AG10803 (cell line): ENCODE results near the gene DCAF16.
A peak's percentile ranks its signal among the peaks of the same experiment; 100 is the strongest.

Source experiments
- DNase-seq: peaks from one replicate; pipeline ENCODE4 v3.0.0; 2010; ENCODE audit warnings: low read depth
- H3K4me3 ChIP-seq: 2 replicates; pipeline ENCODE4 v1.5.1; 2011; ENCODE audit warnings: mild to moderate bottlenecking, low read length, control low read depth
- TF ChIP-seq, protein P1 (sequence below): conservative IDR thresholded peaks from 2 replicates; pipeline ENCODE4 v1.5.1; 2011; ENCODE audit warnings: mild to moderate bottlenecking, low read length, control low read depth, inconsistent platforms

Gene DCAF16

GRCh38 chr4:17762726-17763125 is 47.8 kb downstream of the DCAF16 start:
- DNase-seq: peak; percentile 25
- TF ChIP-seq, protein P1, sequence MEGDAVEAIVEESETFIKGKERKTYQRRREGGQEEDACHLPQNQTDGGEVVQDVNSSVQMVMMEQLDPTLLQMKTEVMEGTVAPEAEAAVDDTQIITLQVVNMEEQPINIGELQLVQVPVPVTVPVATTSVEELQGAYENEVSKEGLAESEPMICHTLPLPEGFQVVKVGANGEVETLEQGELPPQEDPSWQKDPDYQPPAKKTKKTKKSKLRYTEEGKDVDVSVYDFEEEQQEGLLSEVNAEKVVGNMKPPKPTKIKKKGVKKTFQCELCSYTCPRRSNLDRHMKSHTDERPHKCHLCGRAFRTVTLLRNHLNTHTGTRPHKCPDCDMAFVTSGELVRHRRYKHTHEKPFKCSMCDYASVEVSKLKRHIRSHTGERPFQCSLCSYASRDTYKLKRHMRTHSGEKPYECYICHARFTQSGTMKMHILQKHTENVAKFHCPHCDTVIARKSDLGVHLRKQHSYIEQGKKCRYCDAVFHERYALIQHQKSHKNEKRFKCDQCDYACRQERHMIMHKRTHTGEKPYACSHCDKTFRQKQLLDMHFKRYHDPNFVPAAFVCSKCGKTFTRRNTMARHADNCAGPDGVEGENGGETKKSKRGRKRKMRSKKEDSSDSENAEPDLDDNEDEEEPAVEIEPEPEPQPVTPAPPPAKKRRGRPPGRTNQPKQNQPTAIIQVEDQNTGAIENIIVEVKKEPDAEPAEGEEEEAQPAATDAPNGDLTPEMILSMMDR: 0 out of 2 replicates have a peak, but pooled peaks have one; percentile 11
- H3K4me3 ChIP-seq: no peak overlapping the region

- H3K4me3 ChIP-seq: no peak overlapping the region
- TF ChIP-seq, protein P1: no peak
- DNase-seq: no peak
Measured at GRCh38 chr4:17761062-17761461, 49.5 kb downstream of the DCAF16 start.

- TF ChIP-seq, protein P1: no peak
- H3K4me3 ChIP-seq: no peak overlapping the region
- DNase-seq: no peak
Measured at GRCh38 chr4:17760626-17761025, 49.9 kb downstream of the DCAF16 start.

GRCh38 chr4:17758485-17758884 is 52.1 kb downstream of the DCAF16 start:
- DNase-seq: no peak
- no peak overlapping the region for H3K4me3 ChIP-seq
- TF ChIP-seq, protein P1: no peak

DNA sequence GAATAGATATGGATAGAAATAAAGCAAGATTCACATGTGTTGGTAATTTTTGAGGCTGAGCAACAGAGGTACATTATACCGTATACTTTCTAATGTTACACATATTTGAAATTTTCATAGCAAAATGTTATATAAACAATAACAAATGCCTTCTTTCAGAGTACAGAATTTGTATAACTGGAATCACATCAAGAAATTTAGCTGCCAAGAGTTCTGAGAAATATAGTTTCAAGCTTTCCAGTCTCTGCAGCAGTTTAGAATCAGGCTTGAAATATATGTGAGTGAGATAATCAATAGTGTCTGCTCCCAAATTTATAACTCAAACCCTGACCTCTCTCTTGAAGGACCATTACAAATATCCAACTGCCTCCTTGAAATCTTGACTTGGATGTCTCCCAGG is 52.9 kb downstream of the DCAF16 start:
- TF ChIP-seq, protein P1: no peak
- H3K4me3 ChIP-seq: no peak overlapping the region
- DNase-seq: no peak

- TF ChIP-seq, protein P1: no peak
- no peak overlapping the region for H3K4me3 ChIP-seq
- DNase-seq: no peak
Measured at GRCh38 chr4:17753646-17754045, 56.9 kb downstream of the DCAF16 start.
